ENCODE results near the gene OPTC.

- TF ChIP-seq RFX5 (IDR thresholded peaks at IDR 0.05; ENCODE audit: low read depth, low read length) (no peak), ETS1 (conservative IDR thresholded peaks at IDR 0.05; ENCODE audit: control insufficient read depth, low read depth, low read length) (no peak), CTCF (IDR thresholded peaks at IDR 0.05 in 2 of 3, conservative IDR thresholded peaks at IDR 0.05 in 1 of 3; ENCODE audit: insufficient read depth in 2 of 3, low read depth in 1 of 3, low read length in 3 of 3) (no peak), ATF6 (CRISPR knock-in tag; IDR thresholded peaks at IDR 0.05) (no peak), ZSCAN29 (IDR thresholded peaks at IDR 0.05) (no peak), ZNF3 (CRISPR knock-in tag; IDR thresholded peaks at IDR 0.05) (no peak)
These were observed 44.8 kb downstream of the OPTC start for GRCh38 chr1:203538726-203539125.

Measured in K562 (cell line).